Suppressor macrophage treated with lipopolysaccharide for 1 hour (primary cell): ENCODE results near the gene CD22.

ENCODE experiments used
- DNase-seq, 3 donors: peaks; one replicate each; pipeline ENCODE4 v3.0.0-alpha.2; 2020 to 2022

The CD22 gene

GRCh38 chr19:35315883-35316282 lies 13.1 kb upstream of the CD22 start:
- no peak for DNase-seq

- DNase-seq, result no peak
Measured at GRCh38 chr19:35316560-35316959, 12.4 kb upstream of the CD22 start.

DNA sequence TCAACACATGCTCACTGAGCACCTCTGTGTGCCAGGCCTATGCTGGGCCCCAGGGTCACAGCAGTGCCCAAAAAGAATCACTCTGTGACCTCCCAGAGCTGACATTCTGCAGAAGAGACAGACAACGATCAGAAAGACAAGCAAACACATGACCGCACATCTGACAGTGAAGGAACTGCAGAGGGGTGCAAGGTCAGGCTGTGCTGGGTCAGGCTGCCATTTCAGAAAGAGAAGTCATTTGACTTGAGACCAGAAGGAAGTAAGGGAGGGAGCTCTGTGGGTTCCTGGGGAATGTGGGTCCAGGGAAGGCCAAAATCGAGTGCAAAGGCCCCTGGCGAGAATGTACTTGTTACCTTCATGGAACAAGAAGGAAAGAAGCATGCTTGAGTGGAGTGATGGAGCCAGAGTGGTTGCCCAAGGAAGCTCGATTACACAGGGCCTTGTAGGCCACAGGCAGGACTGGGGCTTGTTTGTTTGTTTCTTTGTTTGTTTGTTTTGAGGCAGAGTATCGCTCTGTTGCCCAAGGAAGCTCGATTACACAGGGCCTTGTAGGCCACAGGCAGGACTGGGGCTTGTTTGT lies 11.4 kb upstream of the CD22 start:
- DNase-seq, result peak; percentile 52 to 64 (median 59)

DNA sequence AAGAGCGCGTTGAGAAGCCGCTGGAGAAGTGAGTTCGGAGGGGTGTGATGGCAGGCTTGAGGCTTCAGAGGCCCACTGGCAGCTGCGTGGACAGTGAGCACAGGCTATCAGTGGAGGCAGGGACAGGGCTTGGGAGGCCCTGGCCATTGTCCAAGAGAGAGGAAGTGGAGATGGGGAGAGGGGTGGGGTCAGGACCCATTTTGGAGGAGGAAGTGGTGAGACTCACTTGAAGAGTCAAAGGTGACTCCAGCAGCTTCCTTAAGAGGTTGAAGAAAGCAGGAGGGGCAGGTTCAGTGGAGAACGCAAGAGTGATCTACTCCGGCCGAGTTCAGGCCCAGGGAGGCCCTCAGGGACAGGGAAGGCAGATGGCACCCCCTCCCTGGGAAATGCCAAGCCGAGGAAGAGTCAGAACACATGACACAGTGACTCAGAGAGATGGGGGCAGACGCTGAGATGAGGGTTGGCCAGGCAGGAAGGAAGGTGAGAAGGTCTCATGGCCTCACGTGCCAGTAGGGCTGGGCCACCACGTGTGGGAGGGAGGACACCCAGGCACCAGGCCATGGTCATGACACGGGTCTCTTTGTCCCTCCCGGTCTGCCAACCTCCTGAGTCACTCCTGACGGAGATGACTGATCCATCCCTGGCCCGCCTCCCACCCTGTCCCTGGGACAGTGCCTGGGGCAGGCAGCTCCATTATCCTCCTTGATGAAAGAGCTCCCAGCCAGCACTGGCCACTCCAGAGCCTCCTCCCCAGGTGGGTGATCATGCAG lies 10.1 kb upstream of the CD22 start:
- DNase-seq, result peak; percentile 91 to 95 (median 94)

GRCh38 chr19:35320065-35320713 lies 8.8 kb upstream of the CD22 start:
- DNase-seq, result peak in 2 of 3 donors; percentile 38 to 50

- no peak for DNase-seq
Measured at GRCh38 chr19:35321291-35321690, 7.7 kb upstream of the CD22 start.

- no peak for DNase-seq
Measured at GRCh38 chr19:35322014-35322413, 7.0 kb upstream of the CD22 start.

DNA sequence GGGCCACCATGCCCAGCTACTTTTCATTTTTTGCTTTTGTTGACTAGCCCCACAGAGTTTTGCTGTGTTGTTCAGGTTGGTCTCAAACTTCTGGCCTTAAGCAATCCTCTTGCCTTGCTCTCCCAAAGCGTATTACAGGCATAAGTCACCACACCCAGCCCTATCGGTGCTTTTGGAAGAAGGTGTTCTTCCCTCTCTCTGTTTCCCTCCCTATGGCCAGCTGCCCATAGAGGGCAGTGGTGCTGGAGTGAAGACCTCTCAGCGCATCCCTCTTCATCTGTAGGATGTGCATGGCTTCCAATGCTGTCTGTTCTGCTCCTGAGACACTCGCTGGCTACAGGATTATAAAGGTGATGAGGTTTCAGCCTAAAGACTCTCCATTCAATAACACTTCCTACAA lies 1.3 kb upstream of the CD22 start:
- DNase-seq, result peak in 1 of 3 donors; percentile 28

DNA sequence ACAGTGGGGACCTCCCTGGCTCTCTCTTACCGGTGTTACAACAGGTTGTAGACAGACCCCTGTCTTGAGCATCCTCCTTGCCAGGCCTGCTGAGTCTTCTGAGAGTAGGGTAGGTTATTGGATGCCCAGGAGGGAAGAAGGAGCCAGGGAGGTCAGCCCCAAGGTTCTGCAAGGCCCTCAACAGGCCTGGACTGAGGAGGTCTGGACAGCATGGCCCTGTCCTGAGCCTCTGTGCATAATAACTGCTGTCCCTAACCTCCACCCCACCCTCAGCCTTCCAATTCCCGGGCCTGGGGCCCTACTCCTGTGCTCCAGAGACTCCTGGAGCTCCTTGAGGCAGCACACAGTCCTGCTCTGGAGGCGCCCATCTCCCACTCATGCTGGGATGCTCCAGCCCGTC lies 336 bp downstream of the CD22 start:
- DNase-seq, result no peak

DNA sequence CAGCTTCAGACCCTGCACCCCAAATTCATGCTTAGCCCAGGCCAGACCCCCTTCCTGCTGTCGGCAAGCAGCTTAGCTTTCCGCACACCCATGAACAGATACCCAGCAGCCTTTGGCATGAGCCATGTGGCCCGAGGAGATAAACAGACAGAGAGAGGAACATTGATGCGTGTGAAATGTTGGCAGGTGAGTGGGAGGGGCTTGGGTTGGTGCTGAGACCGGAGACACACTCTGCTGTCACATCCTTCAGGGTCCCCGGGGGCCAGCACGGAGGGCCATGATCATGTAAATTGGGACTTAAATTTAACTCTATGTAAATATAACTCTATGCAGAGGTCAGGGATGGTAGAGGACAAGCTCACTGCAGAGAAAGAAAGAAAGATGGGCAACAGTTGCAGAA lies 1.5 kb downstream of the CD22 start:
- no peak for DNase-seq

- no peak for DNase-seq
Measured at GRCh38 chr19:35331551-35332214, 2.7 kb downstream of the CD22 start.

DNA sequence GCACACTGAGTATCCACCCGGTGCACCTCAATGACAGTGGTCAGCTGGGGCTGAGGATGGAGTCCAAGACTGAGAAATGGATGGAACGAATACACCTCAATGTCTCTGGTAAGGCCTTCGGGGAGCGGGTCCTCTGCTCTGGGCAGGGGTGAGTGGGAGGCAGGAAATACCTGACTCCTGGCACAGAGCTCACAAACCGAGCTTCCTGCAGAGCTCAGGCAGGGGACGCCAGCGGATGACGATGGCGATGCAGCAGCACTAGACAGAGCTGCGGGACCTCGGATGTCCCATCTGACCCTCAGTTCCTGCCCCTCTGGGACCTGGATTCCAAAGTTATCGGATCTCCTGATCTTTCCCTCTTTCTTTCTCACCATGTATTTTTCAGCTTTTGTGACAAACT lies 3.8 kb downstream of the CD22 start:
- no peak for DNase-seq

GRCh38 chr19:35334144-35334753 lies 5.3 kb downstream of the CD22 start:
- DNase-seq, result no peak

GRCh38 chr19:35336166-35336955 lies 7.4 kb downstream of the CD22 start:
- no peak for DNase-seq

DNA sequence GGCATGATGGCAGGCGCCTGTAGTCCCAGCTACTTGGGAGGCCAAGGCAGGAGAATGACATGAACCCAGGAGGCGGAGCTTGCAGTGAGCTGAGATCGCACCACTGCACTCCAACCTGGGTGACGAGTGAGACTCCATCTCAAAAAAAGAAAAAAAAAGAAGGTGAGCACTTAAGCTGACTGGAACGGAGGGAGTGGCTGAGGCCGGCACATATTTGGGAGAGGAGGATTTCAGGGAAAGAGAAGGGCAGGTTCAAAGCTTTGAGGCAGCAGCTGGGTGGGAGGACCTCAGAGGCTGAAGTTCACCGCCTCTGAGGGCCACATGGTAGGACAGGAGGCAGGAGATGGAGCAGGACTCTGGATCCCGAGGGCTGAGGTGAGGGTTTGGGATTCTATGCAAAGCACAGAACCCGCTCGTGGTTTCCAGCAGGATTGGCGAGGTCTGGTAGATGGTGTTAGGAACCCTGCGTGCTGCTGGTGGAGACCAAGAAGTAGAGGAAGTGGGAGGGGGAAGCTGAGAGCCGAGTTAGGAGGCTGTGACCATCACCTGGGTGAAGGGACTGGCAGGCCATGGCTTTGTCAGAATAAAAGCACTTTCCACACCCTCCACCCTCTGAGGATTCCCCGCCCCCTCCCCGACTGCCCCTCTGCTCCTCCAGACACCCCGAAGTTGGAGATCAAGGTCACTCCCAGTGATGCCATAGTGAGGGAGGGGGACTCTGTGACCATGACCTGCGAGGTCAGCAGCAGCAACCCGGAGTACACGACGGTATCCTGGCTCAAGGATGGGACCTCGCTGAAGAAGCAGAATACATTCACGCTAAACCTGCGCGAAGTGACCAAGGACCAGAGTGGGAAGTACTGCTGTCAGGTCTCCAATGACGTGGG lies 8.4 kb downstream of the CD22 start:
- DNase-seq, result no peak

- no peak for DNase-seq
Measured at GRCh38 chr19:35337984-35338296, 9.0 kb downstream of the CD22 start.

DNA sequence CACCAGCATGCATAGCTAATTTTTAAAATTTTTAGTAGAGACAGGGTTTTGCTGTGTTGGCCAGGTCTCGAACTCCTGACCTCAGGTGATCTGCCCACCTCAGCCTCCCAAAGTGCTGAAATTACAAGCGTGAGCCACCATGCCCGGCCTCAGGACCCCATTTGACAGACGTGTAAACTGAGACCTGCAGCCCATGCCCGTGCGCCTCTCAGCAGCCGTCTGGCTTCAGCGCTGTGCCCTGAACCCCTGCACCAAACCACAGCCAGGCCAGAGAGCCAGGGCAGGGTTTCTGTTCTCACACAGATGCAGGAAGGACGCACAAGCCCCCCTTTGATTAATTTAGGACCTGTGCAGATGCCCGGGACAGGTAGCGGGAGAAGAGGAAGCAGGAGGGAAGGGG lies 11.4 kb downstream of the CD22 start:
- no peak for DNase-seq

- DNase-seq, result no peak
Measured at GRCh38 chr19:35341006-35341405, 12.0 kb downstream of the CD22 start.

DNA sequence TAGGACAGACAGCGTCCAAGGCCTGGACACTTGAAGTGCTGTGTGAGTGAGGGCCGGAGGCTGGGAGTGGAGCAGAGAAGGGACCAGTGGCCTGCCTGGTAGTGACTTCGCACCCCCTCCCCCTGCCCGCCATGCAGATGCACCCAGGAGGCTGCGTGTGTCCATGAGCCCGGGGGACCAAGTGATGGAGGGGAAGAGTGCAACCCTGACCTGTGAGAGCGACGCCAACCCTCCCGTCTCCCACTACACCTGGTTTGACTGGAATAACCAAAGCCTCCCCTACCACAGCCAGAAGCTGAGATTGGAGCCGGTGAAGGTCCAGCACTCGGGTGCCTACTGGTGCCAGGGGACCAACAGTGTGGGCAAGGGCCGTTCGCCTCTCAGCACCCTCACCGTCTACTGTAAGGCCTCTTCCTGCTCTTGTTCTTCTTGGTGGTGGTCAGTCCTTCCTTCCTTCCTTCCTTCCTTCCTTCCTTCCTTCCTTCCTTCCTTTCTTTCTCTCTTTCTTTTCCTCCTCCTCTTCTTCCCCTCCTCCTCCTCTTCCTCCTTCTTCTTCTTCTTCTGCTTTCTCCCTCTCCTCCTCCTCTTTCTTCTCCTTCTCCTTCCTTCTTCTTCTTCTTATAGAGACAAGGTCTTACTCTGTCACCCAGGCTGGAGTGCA lies 12.7 kb downstream of the CD22 start:
- no peak for DNase-seq

DNA sequence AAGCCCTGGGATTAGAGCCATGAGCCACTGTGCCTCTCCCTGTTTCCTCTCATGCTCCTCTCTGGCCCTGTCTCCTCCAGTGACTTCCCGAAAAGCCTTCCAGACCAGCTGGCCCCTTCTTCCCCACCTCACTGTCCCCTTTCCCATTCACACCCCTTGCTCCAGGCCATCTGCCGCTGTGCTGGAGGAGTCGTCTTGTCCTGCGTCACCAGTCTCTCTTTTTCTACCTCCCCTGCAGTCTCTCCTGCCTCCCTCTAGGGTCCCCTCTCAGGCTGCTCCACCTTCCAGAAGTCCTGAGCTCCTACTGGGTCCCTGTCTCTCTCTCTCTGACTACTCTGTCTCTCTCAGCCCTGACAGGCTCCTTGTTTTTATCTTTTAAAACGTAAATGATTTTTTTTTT lies 13.4 kb downstream of the CD22 start:
- DNase-seq, result no peak

GRCh38 chr19:35344511-35345031 lies 15.6 kb downstream of the CD22 start:
- no peak for DNase-seq
